Subcutaneous adipose tissue (tissue), 4 donors: ENCODE measurements around the gene KRTAP4-8. TPM values are rescaled to one million over a fixed set of nuclear protein-coding genes. Genes with fewer than 3 reads are reported as not detected.
"Not testable (repeated sequence)": the region's sequence is repeated elsewhere in the genome, so short reads cannot be mapped to it uniquely, and the experiment has no call there.

Experiments used
- CTCF ChIP-seq: fragments of 450-650 bp; IDR thresholded peaks from one replicate; pipeline ENCODE4 v1.5.1; 2016; ENCODE audit warnings: low read depth, mild to moderate bottlenecking, control low read depth, antibody characterized with exemption, moderate library complexity
- total RNA-seq, 4 donors: library from RNA; depleted of rRNA; stranded (reverse); fragments of >200 nt; gene quantifications; one replicate each; pipeline ENCODE4 v1.1.0, GENCODE V29; 2016

Gene KRTAP4-8
- total RNA-seq, 4 donors from 2014 or later = not detected

- no peak for TF ChIP-seq CTCF
Observed at GRCh38 chr17:41057547-41057946, 40.4 kb downstream of the KRTAP4-8 start.

GRCh38 chr17:41055130-41055529 lies 42.8 kb downstream of the KRTAP4-8 start, which contains the start of gene KRTAP2-2:
Gene KRTAP2-2 (minus strand): TSS chr17:41055230. CDS start chr17:41055211, 19 bp downstream.
- not testable (repeated sequence) for TF ChIP-seq CTCF

GRCh38 chr17:41054025-41054424 lies 43.9 kb downstream of the KRTAP4-8 start:
- no peak for TF ChIP-seq CTCF

GRCh38 chr17:41052566-41052965 lies 45.4 kb downstream of the KRTAP4-8 start:
- no peak for TF ChIP-seq CTCF

GRCh38 chr17:41049110-41049509 lies 48.8 kb downstream of the KRTAP4-8 start:
- TF ChIP-seq CTCF = no peak

- TF ChIP-seq CTCF = no peak
Observed at GRCh38 chr17:41048441-41048840, 49.5 kb downstream of the KRTAP4-8 start.

Other genes with a start within 250 kb of the KRTAP4-8 start
- gene KRT12, start 230.9 kb downstream of the KRTAP4-8 start, total RNA-seq = 1 to 10 TPM in 1 of 4 donors, not detected in 3; 1.2 TPM
- gene KRT20, start 212.9 kb downstream of the KRTAP4-8 start, total RNA-seq = not detected
- not detected for gene KRT23, start 160.5 kb downstream of the KRTAP4-8 start, total RNA-seq
- not detected for gene KRT39, start 131.2 kb downstream of the KRTAP4-8 start, total RNA-seq
- not detected for gene KRT40, start 113.8 kb downstream of the KRTAP4-8 start, total RNA-seq
- gene KRTAP3-3, start 104.0 kb downstream of the KRTAP4-8 start, total RNA-seq = not detected
- gene KRTAP3-2, start 98.2 kb downstream of the KRTAP4-8 start, total RNA-seq = not detected
- gene KRTAP3-1, start 89.0 kb downstream of the KRTAP4-8 start, total RNA-seq = not detected
- gene KRTAP1-5, start 70.9 kb downstream of the KRTAP4-8 start, total RNA-seq = not detected
- not detected for gene KRTAP1-4, start 67.9 kb downstream of the KRTAP4-8 start, total RNA-seq
- gene KRTAP1-3, start 63.3 kb downstream of the KRTAP4-8 start, total RNA-seq = not detected
- not detected for gene KRTAP1-1, start 56.7 kb downstream of the KRTAP4-8 start, total RNA-seq
- gene KRTAP2-1, start 50.8 kb downstream of the KRTAP4-8 start, total RNA-seq = not detected
- not detected for gene KRTAP2-2, start 42.9 kb downstream of the KRTAP4-8 start, total RNA-seq
- not detected for gene KRTAP2-3, start 38.0 kb downstream of the KRTAP4-8 start, total RNA-seq
- not detected for gene KRTAP2-4, start 32.3 kb downstream of the KRTAP4-8 start, total RNA-seq
- gene KRTAP4-7, start 14.0 kb downstream of the KRTAP4-8 start, total RNA-seq = not detected
- not detected for gene KRTAP4-16, start 4.1 kb upstream of the KRTAP4-8 start, total RNA-seq
- not detected for gene KRTAP4-9, start 7.2 kb upstream of the KRTAP4-8 start, total RNA-seq
- not detected for gene KRTAP4-11, start 20.2 kb upstream of the KRTAP4-8 start, total RNA-seq
- gene KRTAP4-12, start 26.0 kb upstream of the KRTAP4-8 start, total RNA-seq = not detected
- gene KRTAP4-6, start 42.4 kb upstream of the KRTAP4-8 start, total RNA-seq = not detected
- not detected for gene KRTAP4-5, start 51.7 kb upstream of the KRTAP4-8 start, total RNA-seq
- not detected for gene KRTAP4-4, start 62.6 kb upstream of the KRTAP4-8 start, total RNA-seq
- not detected for gene KRTAP4-3, start 70.1 kb upstream of the KRTAP4-8 start, total RNA-seq
- gene KRTAP4-2, start 80.1 kb upstream of the KRTAP4-8 start, total RNA-seq = not detected
- gene KRTAP4-1, start 86.8 kb upstream of the KRTAP4-8 start, total RNA-seq = not detected
- not detected for gene KRTAP9-1, start 91.7 kb upstream of the KRTAP4-8 start, total RNA-seq
- gene KRTAP9-2, start 128.5 kb upstream of the KRTAP4-8 start, total RNA-seq = not detected
- not detected for gene KRTAP9-3, start 134.3 kb upstream of the KRTAP4-8 start, total RNA-seq
- gene KRTAP9-8, start 139.9 kb upstream of the KRTAP4-8 start, total RNA-seq = not detected
- not detected for gene KRTAP9-4, start 151.5 kb upstream of the KRTAP4-8 start, total RNA-seq
- not detected for gene KRTAP9-9, start 157.2 kb upstream of the KRTAP4-8 start, total RNA-seq
- gene KRTAP9-6, start 167.2 kb upstream of the KRTAP4-8 start, total RNA-seq = not detected
- gene KRTAP9-7, start 177.6 kb upstream of the KRTAP4-8 start, total RNA-seq = not detected
- not detected for gene KRTAP29-1, start 204.7 kb upstream of the KRTAP4-8 start, total RNA-seq
- not detected for gene KRTAP16-1, start 211.2 kb upstream of the KRTAP4-8 start, total RNA-seq
- not detected for gene KRTAP17-1, start 217.6 kb upstream of the KRTAP4-8 start, total RNA-seq